Liver (tissue), 3 donors: Measurements from ENCODE around the gene SYT8.

Experiments
- GABPA ChIP-seq, 2 donors: IDR thresholded peaks in 1 of 2; conservative IDR thresholded peaks in 1 of 2; 2 replicates each; pipeline ENCODE4 v1.6.1; 2016; ENCODE audit warnings: antibody characterized with exemption in 2 of 2, mild to moderate bottlenecking in 1 of 2, moderate library complexity in 1 of 2
- HNF4A ChIP-seq, 2 donors: conservative IDR thresholded peaks; 2 replicates each; pipeline ENCODE4 v1.6.1; 2016; ENCODE audit warnings: antibody characterized with exemption in 2 of 2, mild to moderate bottlenecking in 2 of 2
- JUND ChIP-seq, 2 donors: IDR thresholded peaks; 2 replicates each; pipeline ENCODE4 v1.6.1; 2016; ENCODE audit warnings: antibody characterized with exemption in 2 of 2
- NR2F2 ChIP-seq: IDR thresholded peaks from 2 replicates; pipeline ENCODE4 v1.6.1; 2016; ENCODE audit warnings: antibody characterized with exemption
- RAD21 ChIP-seq, 2 donors: IDR thresholded peaks; 2 replicates each; pipeline ENCODE4 v1.6.1; 2016; ENCODE audit warnings: antibody characterized with exemption in 2 of 2, mild to moderate bottlenecking in 2 of 2
- RXRA ChIP-seq, 2 donors: IDR thresholded peaks; 2 replicates each; pipeline ENCODE4 v1.6.1; 2017 to 2018; ENCODE audit warnings: antibody characterized with exemption in 2 of 2, mild to moderate bottlenecking in 1 of 2
- SP1 ChIP-seq: IDR thresholded peaks from 2 replicates; pipeline ENCODE4 v1.6.1; 2018; ENCODE audit warnings: antibody characterized with exemption, mild to moderate bottlenecking
- TAF1 ChIP-seq: conservative IDR thresholded peaks from 2 replicates; pipeline ENCODE4 v1.6.1; 2016; ENCODE audit warnings: antibody characterized with exemption, mild to moderate bottlenecking
- YY1 ChIP-seq: IDR thresholded peaks from 2 replicates; pipeline ENCODE4 v1.6.1; 2016; ENCODE audit warnings: antibody characterized with exemption, mild to moderate bottlenecking
- TF ChIP-seq, protein P1 (sequence below): IDR thresholded peaks from 2 replicates; pipeline ENCODE4 v1.6.1; 2016; ENCODE audit warnings: antibody characterized with exemption, mild to moderate bottlenecking
- TF ChIP-seq, protein P2 (sequence below): IDR thresholded peaks from 2 replicates; pipeline ENCODE4 v1.6.1; 2016; ENCODE audit warnings: antibody characterized with exemption
- TF ChIP-seq, protein P3 (sequence below): fragments of 150-350 bp; IDR thresholded peaks from 2 replicates; pipeline ENCODE4 v1.5.1; 2017; ENCODE audit warnings: improper control_type of control experiment, low read depth, low read length; ENCODE audit not compliant: missing input control
- TF ChIP-seq, protein P4 (sequence below): IDR thresholded peaks from 2 replicates; pipeline ENCODE4 v1.6.1; 2016; ENCODE audit warnings: antibody characterized with exemption
- donor health status: healthy.
- donor health status: healthy.

DNA sequence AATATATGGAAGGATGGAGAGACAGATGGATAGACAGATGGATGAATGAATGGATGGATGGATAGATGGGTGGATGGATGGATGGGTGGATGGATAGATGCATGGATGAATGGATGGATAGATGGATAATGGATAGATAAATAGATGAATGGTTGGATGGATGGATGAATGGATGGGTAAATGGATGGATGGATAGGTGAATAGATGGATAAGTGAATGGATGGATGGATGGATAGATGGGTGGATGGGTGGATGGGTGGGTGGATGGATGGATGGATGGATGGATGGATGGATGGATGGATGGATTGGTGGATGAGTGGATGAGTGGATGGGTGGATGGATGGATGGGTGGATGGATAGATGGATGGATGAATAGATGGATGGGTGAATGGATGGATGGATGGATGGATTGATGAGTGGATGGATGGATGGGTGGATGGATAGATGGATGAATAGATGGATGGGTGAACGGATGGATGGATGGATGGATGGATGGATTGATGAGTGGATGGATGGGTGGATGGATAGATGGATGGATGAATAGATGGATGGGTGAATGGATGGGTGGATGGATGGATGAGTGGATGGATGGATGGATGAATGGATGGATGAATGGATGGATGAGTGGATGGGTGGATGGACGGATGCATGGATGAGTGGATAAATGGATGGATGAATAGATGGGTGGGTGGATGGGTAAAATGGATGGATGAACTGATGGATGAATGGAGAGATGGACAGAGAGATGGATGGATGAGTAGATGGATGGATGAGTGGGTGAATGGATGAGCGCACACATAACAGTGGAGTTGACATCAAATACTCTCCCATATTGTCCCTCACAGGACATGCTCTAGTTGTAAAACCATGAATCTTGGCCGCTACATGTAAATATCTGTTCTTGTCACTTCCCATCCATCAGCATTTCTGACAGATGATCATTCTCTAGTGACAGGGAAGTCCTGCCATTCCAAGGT is 26.9 kb downstream of the SYT8 start:
- TF ChIP-seq, protein P1, sequence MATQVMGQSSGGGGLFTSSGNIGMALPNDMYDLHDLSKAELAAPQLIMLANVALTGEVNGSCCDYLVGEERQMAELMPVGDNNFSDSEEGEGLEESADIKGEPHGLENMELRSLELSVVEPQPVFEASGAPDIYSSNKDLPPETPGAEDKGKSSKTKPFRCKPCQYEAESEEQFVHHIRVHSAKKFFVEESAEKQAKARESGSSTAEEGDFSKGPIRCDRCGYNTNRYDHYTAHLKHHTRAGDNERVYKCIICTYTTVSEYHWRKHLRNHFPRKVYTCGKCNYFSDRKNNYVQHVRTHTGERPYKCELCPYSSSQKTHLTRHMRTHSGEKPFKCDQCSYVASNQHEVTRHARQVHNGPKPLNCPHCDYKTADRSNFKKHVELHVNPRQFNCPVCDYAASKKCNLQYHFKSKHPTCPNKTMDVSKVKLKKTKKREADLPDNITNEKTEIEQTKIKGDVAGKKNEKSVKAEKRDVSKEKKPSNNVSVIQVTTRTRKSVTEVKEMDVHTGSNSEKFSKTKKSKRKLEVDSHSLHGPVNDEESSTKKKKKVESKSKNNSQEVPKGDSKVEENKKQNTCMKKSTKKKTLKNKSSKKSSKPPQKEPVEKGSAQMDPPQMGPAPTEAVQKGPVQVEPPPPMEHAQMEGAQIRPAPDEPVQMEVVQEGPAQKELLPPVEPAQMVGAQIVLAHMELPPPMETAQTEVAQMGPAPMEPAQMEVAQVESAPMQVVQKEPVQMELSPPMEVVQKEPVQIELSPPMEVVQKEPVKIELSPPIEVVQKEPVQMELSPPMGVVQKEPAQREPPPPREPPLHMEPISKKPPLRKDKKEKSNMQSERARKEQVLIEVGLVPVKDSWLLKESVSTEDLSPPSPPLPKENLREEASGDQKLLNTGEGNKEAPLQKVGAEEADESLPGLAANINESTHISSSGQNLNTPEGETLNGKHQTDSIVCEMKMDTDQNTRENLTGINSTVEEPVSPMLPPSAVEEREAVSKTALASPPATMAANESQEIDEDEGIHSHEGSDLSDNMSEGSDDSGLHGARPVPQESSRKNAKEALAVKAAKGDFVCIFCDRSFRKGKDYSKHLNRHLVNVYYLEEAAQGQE = no peak
- TF ChIP-seq, protein P2, sequence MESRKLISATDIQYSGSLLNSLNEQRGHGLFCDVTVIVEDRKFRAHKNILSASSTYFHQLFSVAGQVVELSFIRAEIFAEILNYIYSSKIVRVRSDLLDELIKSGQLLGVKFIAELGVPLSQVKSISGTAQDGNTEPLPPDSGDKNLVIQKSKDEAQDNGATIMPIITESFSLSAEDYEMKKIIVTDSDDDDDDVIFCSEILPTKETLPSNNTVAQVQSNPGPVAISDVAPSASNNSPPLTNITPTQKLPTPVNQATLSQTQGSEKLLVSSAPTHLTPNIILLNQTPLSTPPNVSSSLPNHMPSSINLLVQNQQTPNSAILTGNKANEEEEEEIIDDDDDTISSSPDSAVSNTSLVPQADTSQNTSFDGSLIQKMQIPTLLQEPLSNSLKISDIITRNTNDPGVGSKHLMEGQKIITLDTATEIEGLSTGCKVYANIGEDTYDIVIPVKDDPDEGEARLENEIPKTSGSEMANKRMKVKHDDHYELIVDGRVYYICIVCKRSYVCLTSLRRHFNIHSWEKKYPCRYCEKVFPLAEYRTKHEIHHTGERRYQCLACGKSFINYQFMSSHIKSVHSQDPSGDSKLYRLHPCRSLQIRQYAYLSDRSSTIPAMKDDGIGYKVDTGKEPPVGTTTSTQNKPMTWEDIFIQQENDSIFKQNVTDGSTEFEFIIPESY = no peak
- TF ChIP-seq, protein P3, sequence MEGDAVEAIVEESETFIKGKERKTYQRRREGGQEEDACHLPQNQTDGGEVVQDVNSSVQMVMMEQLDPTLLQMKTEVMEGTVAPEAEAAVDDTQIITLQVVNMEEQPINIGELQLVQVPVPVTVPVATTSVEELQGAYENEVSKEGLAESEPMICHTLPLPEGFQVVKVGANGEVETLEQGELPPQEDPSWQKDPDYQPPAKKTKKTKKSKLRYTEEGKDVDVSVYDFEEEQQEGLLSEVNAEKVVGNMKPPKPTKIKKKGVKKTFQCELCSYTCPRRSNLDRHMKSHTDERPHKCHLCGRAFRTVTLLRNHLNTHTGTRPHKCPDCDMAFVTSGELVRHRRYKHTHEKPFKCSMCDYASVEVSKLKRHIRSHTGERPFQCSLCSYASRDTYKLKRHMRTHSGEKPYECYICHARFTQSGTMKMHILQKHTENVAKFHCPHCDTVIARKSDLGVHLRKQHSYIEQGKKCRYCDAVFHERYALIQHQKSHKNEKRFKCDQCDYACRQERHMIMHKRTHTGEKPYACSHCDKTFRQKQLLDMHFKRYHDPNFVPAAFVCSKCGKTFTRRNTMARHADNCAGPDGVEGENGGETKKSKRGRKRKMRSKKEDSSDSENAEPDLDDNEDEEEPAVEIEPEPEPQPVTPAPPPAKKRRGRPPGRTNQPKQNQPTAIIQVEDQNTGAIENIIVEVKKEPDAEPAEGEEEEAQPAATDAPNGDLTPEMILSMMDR = no peak
- no peak for TF ChIP-seq YY1
- TF ChIP-seq RAD21 (IDR thresholded peaks at IDR 0.05) = no peak
- TF ChIP-seq JUND (IDR thresholded peaks at IDR 0.05) = no peak
- TF ChIP-seq GABPA (IDR thresholded peaks at IDR 0.05 in 1 of 2, conservative IDR thresholded peaks at IDR 0.05 in 1 of 2) = no peak
- TF ChIP-seq, protein P4, sequence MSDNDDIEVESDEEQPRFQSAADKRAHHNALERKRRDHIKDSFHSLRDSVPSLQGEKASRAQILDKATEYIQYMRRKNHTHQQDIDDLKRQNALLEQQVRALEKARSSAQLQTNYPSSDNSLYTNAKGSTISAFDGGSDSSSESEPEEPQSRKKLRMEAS = no peak
- no peak for TF ChIP-seq RXRA (IDR thresholded peaks at IDR 0.05)
- TF ChIP-seq SP1 = no peak
- no peak for TF ChIP-seq NR2F2
- no peak for TF ChIP-seq TAF1
- TF ChIP-seq HNF4A (conservative IDR thresholded peaks at IDR 0.05) = no peak
